ENCODE data around the gene ITGA3.

DNA sequence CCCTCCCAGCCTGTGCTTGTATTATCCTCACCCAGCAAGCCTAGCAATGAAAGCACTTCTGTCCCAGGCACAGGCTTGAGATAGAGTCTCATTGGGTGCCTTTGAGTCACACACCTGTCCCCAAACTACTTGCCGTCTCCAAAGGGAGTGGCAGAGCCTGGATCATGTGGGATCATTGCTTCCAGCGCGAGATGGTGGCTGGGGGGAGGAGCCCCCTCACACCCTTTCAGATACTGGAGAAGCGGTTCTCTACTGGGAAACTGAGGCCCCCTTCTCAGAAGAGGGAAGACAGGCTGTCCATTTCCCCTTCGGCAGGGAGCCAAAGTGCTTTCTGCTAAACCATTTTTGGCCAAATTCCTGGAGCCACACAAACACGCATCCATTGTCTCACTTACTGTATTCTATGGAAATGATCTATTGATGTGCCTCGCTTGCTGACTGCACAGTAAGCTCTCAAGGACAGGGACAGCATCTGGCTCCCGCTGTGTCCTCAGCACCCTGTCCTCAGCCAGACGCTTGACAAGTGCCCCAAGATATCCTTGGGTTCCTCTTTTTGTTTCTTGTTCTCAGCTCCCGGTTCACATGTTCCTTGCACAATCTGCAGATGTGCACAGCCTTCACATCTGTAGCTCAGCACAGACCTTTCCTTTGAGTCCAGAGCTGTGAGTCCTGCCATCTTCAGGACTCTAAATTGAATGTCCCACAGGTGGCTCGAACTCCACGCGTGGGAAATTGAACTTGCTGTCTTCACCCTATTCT is 34.9 kb upstream of the ITGA3 start:
- TF ChIP-seq POLR2AphosphoS5 (IDR thresholded peaks at IDR 0.05; ENCODE audit: low read depth, low read length) = no peak
- TF ChIP-seq CTCF (CRISPR knock-in tag; IDR thresholded peaks at IDR 0.05) = no peak
